Testis (tissue), 2 donors: ENCODE data around the gene FBLN2.

ENCODE experiments used
- CTCF ChIP-seq, 3 experiments: fragments of 450-650 bp in 2 of 3; fragments of 200-600 bp in 1 of 3; sonication (generic) in 1 of 3; IDR thresholded peaks; one replicate each; pipeline ENCODE4 v1.5.1; 2016 to 2019; ENCODE audit warnings: antibody characterized with exemption in 3 of 3, mild to moderate bottlenecking in 2 of 3, moderate library complexity in 1 of 3
- POLR2A ChIP-seq: fragments of 450-650 bp; IDR thresholded peaks from one replicate; pipeline ENCODE4 v1.6.1; 2017; ENCODE audit warnings: antibody characterized with exemption, mild to moderate bottlenecking, moderate library complexity

GRCh38 chr3:13570391-13571194 lies 21.7 kb downstream of the FBLN2 start:
- TF ChIP-seq CTCF (IDR thresholded peaks at IDR 0.05) (no peak), POLR2A (no peak)
